Colonic mucosa (tissue), 4 donors: ENCODE data around the gene TSPY1. TPM values are rescaled to one million over a fixed set of nuclear protein-coding genes. Genes with fewer than 3 reads are reported as not detected.
"Not testable (repeated sequence)": the region's sequence is repeated elsewhere in the genome, so short reads cannot be mapped to it uniquely, and the experiment has no call there.

ENCODE experiments used
- DNase-seq: peaks from one replicate; pipeline ENCODE4 v3.0.0-alpha.2; 2020
- H3K27ac ChIP-seq: fragments of 200-600 bp; one replicate; pipeline ENCODE4 v1.8.0; 2021
- H3K27me3 ChIP-seq: fragments of 200-600 bp; one replicate; pipeline ENCODE4 v1.8.0; 2021
- H3K36me3 ChIP-seq: fragments of 200-600 bp; one replicate; pipeline ENCODE4 v1.8.0; 2021
- H3K4me1 ChIP-seq: fragments of 200-600 bp; one replicate; pipeline ENCODE4 v1.8.0; 2021; ENCODE audit warnings: mild to moderate bottlenecking
- H3K4me3 ChIP-seq: fragments of 200-600 bp; one replicate; pipeline ENCODE4 v1.8.0; 2021
- H3K9ac ChIP-seq, 2 donors: one replicate each; pipeline ENCODE4 v1.7.0; 2013; ENCODE audit warnings: control low read depth in 2 of 2, low read depth in 2 of 2, low read length in 2 of 2
- H3K9me3 ChIP-seq: fragments of 200-600 bp; one replicate; pipeline ENCODE4 v1.8.0; 2021
- intact Hi-C: fragments of 100-400 bp; cut with DNase I; formaldehyde crosslinking; loops from one replicate; pipeline ENCODE4 v1.14.1; 2022
- total RNA-seq, 2 donors: library from RNA; stranded (reverse); fragmentation: NEBNext Ultra II Directional in 1 of 2; extraction: Animal tissue kit (Norgen Biotek cat#: 25700) in 1 of 2; gene quantifications; one replicate each; pipeline ENCODE4 v1.2.1, GENCODE V29; 2021
- donor health status: healthy.
- donor health status: DM: no; HTN: no; CAD: no.
- donor health status: DM: no; HTN: no; CAD: no.

Gene TSPY1
- not detected for total RNA-seq

DNA sequence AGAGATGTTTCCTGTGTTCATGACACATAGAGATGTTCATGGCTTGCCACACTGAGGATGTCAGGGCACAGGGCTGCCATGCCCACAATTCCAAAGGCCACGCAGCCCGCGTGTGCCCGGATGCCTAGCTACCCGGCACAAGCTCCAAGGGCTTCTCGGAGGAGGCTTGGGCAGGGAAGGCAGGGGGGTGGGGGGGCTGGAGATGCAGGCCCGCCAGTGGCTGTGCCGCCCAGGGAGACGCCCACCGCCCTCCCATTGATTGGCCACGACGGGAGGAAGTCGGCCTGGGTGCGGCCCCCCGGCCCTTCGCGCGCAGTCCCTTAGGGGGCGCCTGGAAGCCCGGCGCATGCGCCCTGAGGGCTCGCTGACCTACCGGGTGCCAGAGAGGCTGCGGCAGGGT, at the start of gene TSPY1:
Gene TSPY1, plus strand, starts transcription at position 301 of the 400 bp plus-strand sequence. Its CDS starts 46 bp downstream, at position 347.
- H3K27me3 ChIP-seq, H3K4me3 ChIP-seq, H3K4me1 ChIP-seq, DNase-seq, intact Hi-C loops, H3K27ac ChIP-seq, H3K9ac ChIP-seq, H3K9me3 ChIP-seq, H3K36me3 ChIP-seq: not testable (repeated sequence)

DNA sequence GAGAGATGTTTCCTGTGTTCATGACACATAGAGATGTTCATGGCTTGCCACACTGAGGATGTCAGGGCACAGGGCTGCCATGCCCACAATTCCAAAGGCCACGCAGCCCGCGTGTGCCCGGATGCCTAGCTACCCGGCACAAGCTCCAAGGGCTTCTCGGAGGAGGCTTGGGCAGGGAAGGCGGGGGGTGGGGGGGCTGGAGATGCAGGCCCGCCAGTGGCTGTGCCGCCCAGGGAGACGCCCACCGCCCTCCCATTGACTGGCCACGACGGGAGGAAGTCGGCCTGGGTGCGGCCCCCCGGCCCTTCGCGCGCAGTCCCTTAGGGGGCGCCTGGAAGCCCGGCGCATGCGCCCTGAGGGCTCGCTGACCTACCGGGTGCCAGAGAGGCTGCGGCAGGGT, 20.2 kb downstream of the TSPY1 start, which contains the start of gene TSPY9:
Gene TSPY9, plus strand, starts transcription at position 301 of the 400 bp plus-strand sequence. Its CDS starts 46 bp downstream, at position 347.
- H3K9me3 ChIP-seq, intact Hi-C loops, DNase-seq, H3K27me3 ChIP-seq, H3K36me3 ChIP-seq, H3K4me1 ChIP-seq, H3K4me3 ChIP-seq, H3K9ac ChIP-seq, H3K27ac ChIP-seq: not testable (repeated sequence)

DNA sequence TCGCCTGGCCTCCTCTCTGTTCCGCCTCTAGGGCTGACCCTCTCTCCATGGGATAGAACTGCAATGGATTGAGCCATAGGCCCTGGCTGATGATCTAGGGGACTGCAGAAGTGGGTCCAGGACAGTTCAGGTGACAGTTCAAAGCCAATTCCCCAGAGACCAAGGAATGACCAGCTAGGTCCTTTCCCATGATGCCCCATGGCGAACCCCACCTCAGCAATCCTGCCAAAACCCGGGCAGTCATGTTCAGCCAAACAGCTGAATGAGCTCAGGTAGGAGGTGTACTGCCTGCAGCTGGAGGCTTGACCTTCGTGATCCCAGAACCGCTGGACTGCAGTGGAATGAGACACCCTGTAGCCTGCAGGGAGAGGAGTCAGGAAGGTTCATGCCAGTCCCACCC, 37.6 kb downstream of the TSPY1 start:
- intact Hi-C loops, H3K4me1 ChIP-seq, H3K9me3 ChIP-seq, H3K27me3 ChIP-seq, DNase-seq, H3K27ac ChIP-seq, H3K4me3 ChIP-seq, H3K36me3 ChIP-seq, H3K9ac ChIP-seq: not testable (repeated sequence)

DNA sequence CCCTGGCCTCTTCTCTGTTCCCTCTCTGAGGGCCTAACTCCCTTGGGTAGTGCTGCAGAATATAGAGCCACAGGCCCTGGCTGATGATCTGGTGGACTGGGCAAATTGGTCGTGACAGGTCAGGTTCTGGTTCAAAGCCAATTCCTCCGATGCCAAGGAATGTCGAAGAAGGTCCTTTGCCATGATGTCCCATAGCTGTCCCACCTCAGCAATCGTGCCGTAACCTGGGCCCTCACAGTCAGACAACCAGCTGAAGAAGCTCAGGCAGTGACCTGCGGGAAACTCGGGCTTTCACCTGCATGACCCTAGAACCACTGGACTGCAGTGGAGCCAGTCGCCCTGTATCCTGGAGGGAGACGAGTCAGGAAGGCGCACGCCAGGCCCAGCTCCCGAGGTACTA, 49.5 kb downstream of the TSPY1 start:
- H3K9me3 ChIP-seq, DNase-seq, H3K27me3 ChIP-seq, H3K4me1 ChIP-seq, H3K27ac ChIP-seq, H3K9ac ChIP-seq, intact Hi-C loops, H3K36me3 ChIP-seq, H3K4me3 ChIP-seq: not testable (repeated sequence)

Other genes starting within 250 kb of the TSPY1 start
- gene TSPY4, start 129.5 kb upstream of the TSPY1 start, total RNA-seq: not detected
- gene TSPY8, start 109.2 kb upstream of the TSPY1 start, total RNA-seq: not detected
- not detected for gene TSPY3, start 68.5 kb upstream of the TSPY1 start, total RNA-seq
- gene TSPY9, start 20.3 kb downstream of the TSPY1 start, total RNA-seq: not detected
- not detected for gene TSPY10, start 60.9 kb downstream of the TSPY1 start, total RNA-seq